A673 (cell line): Measurements from ENCODE around the gene DDR2.

Experiments
- EZH2 ChIP-seq: fragments of 200-600 bp; sonication (generic); IDR thresholded peaks from 2 replicates; pipeline ENCODE4 v1.6.1; 2017; ENCODE audit warnings: borderline replicate concordance, low read depth, mild to moderate bottlenecking, mixed read lengths, antibody characterized with exemption, low read length; ENCODE audit not compliant: poor library complexity, severe bottlenecking
- TF ChIP-seq, protein P1 (sequence below): fragments of 300-800, 200-600 bp; sonication (generic); conservative IDR thresholded peaks from 2 replicates; pipeline ENCODE4 v1.5.1; 2017; ENCODE audit warnings: low read depth, mild to moderate bottlenecking, antibody characterized with exemption, low read length, moderate library complexity, mixed read lengths

- TF ChIP-seq, protein P1, sequence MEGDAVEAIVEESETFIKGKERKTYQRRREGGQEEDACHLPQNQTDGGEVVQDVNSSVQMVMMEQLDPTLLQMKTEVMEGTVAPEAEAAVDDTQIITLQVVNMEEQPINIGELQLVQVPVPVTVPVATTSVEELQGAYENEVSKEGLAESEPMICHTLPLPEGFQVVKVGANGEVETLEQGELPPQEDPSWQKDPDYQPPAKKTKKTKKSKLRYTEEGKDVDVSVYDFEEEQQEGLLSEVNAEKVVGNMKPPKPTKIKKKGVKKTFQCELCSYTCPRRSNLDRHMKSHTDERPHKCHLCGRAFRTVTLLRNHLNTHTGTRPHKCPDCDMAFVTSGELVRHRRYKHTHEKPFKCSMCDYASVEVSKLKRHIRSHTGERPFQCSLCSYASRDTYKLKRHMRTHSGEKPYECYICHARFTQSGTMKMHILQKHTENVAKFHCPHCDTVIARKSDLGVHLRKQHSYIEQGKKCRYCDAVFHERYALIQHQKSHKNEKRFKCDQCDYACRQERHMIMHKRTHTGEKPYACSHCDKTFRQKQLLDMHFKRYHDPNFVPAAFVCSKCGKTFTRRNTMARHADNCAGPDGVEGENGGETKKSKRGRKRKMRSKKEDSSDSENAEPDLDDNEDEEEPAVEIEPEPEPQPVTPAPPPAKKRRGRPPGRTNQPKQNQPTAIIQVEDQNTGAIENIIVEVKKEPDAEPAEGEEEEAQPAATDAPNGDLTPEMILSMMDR = no peak
- TF ChIP-seq EZH2 = no peak
These were observed 74.3 kb downstream of the DDR2 start for GRCh38 chr1:162706606-162707005.
